Lower leg skin (tissue), 3 donors: ENCODE measurements around the gene BIRC7.

Source experiments
- POLR2A ChIP-seq, 2 donors: fragments of 450-650 bp; IDR thresholded peaks; one replicate each; pipeline ENCODE4 v1.6.1; 2016 to 2017; ENCODE audit warnings: antibody characterized with exemption in 2 of 2, mild to moderate bottlenecking in 1 of 2, moderate library complexity in 1 of 2
- TF ChIP-seq, protein P1 (sequence below), 3 donors: fragments of 450-650 bp; IDR thresholded peaks; one replicate each; pipeline ENCODE4 v1.5.1; 2016; ENCODE audit warnings: antibody characterized with exemption in 3 of 3, mild to moderate bottlenecking in 3 of 3, moderate library complexity in 2 of 3

DNA sequence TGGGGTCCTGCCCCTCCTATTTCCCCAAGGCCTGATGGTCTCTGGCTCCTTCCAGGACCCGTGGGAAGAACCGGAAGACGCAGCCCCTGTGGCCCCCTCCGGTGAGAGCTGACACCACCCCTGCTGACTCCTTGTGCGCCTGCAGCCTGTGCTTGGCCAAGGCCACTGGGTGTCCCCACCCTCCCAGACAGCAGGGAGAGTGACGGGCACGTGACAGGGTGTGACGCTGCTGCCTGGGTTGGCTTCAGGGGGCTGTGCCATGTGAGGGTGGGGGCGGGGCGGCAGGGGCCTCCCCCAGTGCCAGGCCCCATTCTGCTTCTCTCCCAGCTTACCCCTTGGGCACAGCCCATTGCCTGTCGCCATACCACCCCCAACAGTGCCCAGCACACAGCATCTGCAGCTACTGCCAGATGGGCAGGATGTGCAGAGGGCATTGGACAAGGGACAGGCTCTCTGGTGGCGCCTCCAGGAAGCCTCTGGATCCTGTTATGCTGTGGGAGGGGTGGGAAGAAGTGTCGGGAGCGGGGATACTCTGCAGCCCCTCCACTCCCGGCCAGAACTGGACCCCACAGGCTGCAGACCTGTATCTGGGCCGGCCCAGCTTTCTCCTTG is 2.9 kb downstream of the BIRC7 start:
- TF ChIP-seq POLR2A (IDR thresholded peaks at IDR 0.05): no peak
- TF ChIP-seq, protein P1, sequence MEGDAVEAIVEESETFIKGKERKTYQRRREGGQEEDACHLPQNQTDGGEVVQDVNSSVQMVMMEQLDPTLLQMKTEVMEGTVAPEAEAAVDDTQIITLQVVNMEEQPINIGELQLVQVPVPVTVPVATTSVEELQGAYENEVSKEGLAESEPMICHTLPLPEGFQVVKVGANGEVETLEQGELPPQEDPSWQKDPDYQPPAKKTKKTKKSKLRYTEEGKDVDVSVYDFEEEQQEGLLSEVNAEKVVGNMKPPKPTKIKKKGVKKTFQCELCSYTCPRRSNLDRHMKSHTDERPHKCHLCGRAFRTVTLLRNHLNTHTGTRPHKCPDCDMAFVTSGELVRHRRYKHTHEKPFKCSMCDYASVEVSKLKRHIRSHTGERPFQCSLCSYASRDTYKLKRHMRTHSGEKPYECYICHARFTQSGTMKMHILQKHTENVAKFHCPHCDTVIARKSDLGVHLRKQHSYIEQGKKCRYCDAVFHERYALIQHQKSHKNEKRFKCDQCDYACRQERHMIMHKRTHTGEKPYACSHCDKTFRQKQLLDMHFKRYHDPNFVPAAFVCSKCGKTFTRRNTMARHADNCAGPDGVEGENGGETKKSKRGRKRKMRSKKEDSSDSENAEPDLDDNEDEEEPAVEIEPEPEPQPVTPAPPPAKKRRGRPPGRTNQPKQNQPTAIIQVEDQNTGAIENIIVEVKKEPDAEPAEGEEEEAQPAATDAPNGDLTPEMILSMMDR (IDR thresholded peaks at IDR 0.05): no peak
